K562 (cell line): ENCODE results near the gene TPGS2. TPM values are rescaled to one million over a fixed set of nuclear protein-coding genes. Genes with fewer than 3 reads are reported as not detected.

ENCODE experiments used
- ARID1B ChIP-seq: fragments of 450-650 bp; IDR thresholded peaks from 2 replicates; pipeline ENCODE4 v1.6.1; 2016; ENCODE audit warnings: antibody characterized with exemption, mild to moderate bottlenecking, inconsistent platforms
- GTF2F1 ChIP-seq: IDR thresholded peaks from 2 replicates; pipeline ENCODE4 v1.6.1; 2011; ENCODE audit warnings: low read depth, low read length, improper control_type of control experiment
- KLF1 ChIP-seq: fragments of 450-650 bp; IDR thresholded peaks from 2 replicates; pipeline ENCODE4 v1.6.1; 2016; ENCODE audit warnings: missing genetic modification characterization, missing compliant biosample characterization
- RCOR1 ChIP-seq, 2 experiments: IDR thresholded peaks; 2 replicates each; pipeline ENCODE4 v1.6.1; 2012; ENCODE audit warnings: low read depth in 2 of 2, low read length in 2 of 2, borderline replicate concordance in 1 of 2, improper control_type of control experiment in 1 of 2
- ZNF347 ChIP-seq: fragments of 450-650 bp; formaldehyde crosslinking; IDR thresholded peaks from 2 replicates; pipeline ENCODE4 v1.4.0; 2020; ENCODE audit warnings: low read depth, mild to moderate bottlenecking, moderate library complexity
- polyA plus RNA-seq, 8 experiments: library from polyadenylated mRNA; depleted of rRNA in 4 of 8; stranded (reverse) in 5 of 8; unstranded in 3 of 8; fragments of >200 nt; fragmentation: Nextera tagmentation in 2 of 8; fragmentation: Illumina TruSeq in 1 of 8; extraction: Ambion mirVana in 2 of 8; extraction: Trizol in 1 of 8; gene quantifications; 2 replicates each; pipeline versions ENCODE4 v1.2.1 to v1.2.3, GENCODE V29; 2011 to 2014; ENCODE audit warnings: inconsistent platforms in 1 of 8, missing spikeins in 1 of 8
- total RNA-seq, 7 experiments: library from RNA; depleted of rRNA in 6 of 7; stranded (reverse); fragments of >200 nt in 6 of 7; fragmentation: Illumina TruSeq in 2 of 7; extraction: Trizol in 2 of 7; gene quantifications; 2 replicates each; pipeline versions ENCODE4 v1.2.1 to v1.2.3, GENCODE V29; 2011 to 2021; ENCODE audit warnings: low replicate concordance in 1 of 7
- TF ChIP-seq, protein P1 (sequence below): fragments of 250-450 bp; sonication (Bioruptor Pico); IDR thresholded peaks from 2 replicates; pipeline ENCODE4 v1.4.0; 2020; ENCODE audit warnings: mild to moderate bottlenecking
- TF ChIP-seq, protein P2 (sequence below): fragments of 250-450 bp; sonication (Bioruptor Pico); IDR thresholded peaks from 2 replicates; pipeline ENCODE4 v1.5.0; 2021; ENCODE audit warnings: mild to moderate bottlenecking, moderate library complexity
- TF ChIP-seq, protein P3 (sequence below): fragments of 450-650 bp; formaldehyde crosslinking; IDR thresholded peaks from 2 replicates; pipeline ENCODE4 v1.4.0; 2020; ENCODE audit warnings: mild to moderate bottlenecking, moderate library complexity
- TF ChIP-seq, protein P4 (sequence below), 2 experiments: fragments of 450-650 bp; formaldehyde crosslinking in 1 of 2; IDR thresholded peaks; 2 replicates each; pipeline versions ENCODE4 v1.4.0 to v1.6.1; 2014 to 2020; ENCODE audit warnings: mild to moderate bottlenecking in 2 of 2, borderline replicate concordance in 1 of 2, low read depth in 1 of 2
- TF ChIP-seq, protein P5 (sequence below): fragments of 250-450 bp; sonication (Bioruptor Pico); IDR thresholded peaks from 2 replicates; pipeline ENCODE4 v1.8.0; 2021; ENCODE audit warnings: borderline replicate concordance, mild to moderate bottlenecking, moderate library complexity; ENCODE audit not compliant: poor library complexity, severe bottlenecking

TPGS2 gene
- total and polyA plus RNA-seq, 9 of the 15 experiments (the other 6 are each of a cell fraction or from before 2014, with no cell fraction given): 94.2 to 449 (median 134) TPM

DNA sequence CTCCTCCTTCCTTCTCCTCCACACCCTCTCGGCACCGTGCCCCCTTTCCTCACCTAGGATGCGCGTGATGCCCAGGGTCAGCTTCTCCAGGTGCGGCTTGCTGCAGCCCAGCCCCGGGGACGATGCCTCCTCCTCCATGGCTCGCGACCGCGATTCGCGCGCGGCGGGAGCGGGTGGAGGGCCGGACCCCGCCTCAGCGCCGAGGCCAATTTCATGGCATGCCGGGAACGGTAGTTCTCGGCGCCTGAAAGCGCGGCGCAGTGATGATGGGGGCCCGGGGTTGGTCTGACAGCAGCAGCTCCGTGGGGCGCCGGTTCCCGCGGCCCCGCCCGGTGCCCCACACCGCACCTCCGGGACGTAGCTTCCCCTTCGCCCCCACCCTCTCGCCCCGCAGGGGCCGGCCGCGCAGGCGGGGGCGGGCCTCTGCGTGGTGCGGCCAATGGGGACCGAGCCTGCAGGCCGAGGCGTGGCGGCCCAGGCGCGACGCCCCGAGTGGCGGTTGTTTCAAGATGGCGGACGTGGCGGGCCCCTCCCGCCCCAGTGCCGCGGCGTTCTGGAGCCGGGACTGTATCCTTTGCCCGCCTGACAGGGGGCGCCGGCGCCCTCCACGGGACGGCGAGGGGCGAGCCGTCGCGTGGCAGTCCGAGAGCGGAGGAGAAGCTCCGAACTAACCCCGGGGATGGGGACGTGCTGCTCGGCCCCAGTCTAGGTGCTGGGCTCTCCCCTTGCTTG is at the start of gene TPGS2, which contains the start of gene KIAA1328 (continued):
- TF ChIP-seq, protein P1, sequence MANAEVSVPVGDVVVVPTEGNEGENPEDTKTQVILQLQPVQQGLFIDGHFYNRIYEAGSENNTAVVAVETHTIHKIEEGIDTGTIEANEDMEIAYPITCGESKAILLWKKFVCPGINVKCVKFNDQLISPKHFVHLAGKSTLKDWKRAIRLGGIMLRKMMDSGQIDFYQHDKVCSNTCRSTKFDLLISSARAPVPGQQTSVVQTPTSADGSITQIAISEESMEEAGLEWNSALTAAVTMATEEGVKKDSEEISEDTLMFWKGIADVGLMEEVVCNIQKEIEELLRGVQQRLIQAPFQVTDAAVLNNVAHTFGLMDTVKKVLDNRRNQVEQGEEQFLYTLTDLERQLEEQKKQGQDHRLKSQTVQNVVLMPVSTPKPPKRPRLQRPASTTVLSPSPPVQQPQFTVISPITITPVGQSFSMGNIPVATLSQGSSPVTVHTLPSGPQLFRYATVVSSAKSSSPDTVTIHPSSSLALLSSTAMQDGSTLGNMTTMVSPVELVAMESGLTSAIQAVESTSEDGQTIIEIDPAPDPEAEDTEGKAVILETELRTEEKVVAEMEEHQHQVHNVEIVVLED (CRISPR knock-in tag): no peak; the same call in 1 of the 2 replicates
- TF ChIP-seq, protein P2, sequence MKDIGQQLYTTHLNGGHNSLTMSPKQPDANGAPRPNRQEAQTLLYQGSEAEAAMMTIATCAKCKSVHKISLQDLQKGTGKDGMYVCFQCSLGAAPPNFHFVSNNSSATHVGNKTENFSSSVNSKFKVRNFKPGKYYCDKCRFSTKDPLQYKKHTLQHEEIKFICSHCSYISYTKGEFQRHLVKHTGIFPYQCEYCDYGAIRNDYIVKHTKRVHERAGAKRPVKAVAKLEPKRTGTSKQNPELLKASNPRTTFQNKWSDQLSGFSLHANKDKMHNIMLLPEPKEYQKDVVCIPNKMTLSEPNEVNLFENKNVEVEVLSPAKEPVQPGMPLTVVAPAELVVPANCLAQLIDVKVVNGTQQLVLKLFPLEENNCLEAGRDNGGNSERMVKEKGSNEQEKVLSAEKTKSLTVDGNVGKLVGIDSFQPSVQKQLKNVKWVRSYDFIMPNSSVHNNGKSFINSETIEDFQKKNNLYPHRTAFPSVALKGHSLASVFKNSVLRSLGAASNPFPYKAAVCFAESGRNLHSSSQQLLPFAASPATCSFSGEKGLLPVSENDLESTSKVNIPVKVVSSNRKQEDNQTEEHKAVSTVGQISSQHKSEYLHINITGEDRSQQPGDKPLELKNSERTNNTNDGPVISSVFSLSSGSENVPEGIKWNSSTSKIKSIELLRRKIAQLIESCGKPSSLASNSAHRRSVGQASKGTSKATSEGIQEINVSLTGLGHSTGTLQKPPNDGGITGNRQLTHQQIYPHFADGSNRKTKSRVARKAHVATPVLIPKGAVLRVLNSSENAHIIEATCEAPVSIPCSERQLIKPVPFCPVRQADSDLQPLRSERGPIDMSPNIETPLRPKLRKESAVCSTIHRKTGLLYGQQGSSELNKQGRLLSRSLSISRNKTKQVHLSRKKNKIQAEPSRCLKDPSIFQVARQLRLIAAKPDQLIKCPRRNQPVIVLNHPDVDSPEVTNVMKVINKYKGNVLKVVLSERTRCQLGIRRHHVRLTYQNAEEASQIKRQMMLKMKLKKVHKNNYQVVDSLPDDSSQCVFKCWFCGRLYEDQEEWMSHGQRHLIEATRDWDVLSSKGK (CRISPR knock-in tag): no peak
- TF ChIP-seq ARID1B (no peak), GTF2F1 (0 out of 2 replicates have a peak, but pooled peaks have one; percentile 44), RCOR1 (IDR thresholded peaks at IDR 0.05; ENCODE audit: borderline replicate concordance in 1 of 2, low read depth in 2 of 2, low read length in 2 of 2) (peak in 1 of 2 experiments; percentile 74; a peak in 1 of 4 replicates), ZNF347 (CRISPR knock-in tag) (no peak), KLF1 (tag) (peak; percentile 18; the same call in 1 of the 2 replicates)
- TF ChIP-seq, protein P3, sequence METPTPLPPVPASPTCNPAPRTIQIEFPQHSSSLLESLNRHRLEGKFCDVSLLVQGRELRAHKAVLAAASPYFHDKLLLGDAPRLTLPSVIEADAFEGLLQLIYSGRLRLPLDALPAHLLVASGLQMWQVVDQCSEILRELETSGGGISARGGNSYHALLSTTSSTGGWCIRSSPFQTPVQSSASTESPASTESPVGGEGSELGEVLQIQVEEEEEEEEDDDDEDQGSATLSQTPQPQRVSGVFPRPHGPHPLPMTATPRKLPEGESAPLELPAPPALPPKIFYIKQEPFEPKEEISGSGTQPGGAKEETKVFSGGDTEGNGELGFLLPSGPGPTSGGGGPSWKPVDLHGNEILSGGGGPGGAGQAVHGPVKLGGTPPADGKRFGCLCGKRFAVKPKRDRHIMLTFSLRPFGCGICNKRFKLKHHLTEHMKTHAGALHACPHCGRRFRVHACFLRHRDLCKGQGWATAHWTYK (CRISPR knock-in tag): peak; percentile 52; the same call in 1 of the 2 replicates
- TF ChIP-seq, protein P4, sequence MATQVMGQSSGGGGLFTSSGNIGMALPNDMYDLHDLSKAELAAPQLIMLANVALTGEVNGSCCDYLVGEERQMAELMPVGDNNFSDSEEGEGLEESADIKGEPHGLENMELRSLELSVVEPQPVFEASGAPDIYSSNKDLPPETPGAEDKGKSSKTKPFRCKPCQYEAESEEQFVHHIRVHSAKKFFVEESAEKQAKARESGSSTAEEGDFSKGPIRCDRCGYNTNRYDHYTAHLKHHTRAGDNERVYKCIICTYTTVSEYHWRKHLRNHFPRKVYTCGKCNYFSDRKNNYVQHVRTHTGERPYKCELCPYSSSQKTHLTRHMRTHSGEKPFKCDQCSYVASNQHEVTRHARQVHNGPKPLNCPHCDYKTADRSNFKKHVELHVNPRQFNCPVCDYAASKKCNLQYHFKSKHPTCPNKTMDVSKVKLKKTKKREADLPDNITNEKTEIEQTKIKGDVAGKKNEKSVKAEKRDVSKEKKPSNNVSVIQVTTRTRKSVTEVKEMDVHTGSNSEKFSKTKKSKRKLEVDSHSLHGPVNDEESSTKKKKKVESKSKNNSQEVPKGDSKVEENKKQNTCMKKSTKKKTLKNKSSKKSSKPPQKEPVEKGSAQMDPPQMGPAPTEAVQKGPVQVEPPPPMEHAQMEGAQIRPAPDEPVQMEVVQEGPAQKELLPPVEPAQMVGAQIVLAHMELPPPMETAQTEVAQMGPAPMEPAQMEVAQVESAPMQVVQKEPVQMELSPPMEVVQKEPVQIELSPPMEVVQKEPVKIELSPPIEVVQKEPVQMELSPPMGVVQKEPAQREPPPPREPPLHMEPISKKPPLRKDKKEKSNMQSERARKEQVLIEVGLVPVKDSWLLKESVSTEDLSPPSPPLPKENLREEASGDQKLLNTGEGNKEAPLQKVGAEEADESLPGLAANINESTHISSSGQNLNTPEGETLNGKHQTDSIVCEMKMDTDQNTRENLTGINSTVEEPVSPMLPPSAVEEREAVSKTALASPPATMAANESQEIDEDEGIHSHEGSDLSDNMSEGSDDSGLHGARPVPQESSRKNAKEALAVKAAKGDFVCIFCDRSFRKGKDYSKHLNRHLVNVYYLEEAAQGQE (IDR thresholded peaks at IDR 0.05; ENCODE audit: borderline replicate concordance): peak; percentile 62; the same call in 1 of the 2 replicates
- TF ChIP-seq, protein P4 (CRISPR knock-in tag; IDR thresholded peaks at IDR 0.05; ENCODE audit: low read depth): peak; percentile 78
- TF ChIP-seq, protein P5, sequence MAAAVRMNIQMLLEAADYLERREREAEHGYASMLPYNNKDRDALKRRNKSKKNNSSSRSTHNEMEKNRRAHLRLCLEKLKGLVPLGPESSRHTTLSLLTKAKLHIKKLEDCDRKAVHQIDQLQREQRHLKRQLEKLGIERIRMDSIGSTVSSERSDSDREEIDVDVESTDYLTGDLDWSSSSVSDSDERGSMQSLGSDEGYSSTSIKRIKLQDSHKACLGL (CRISPR knock-in tag): no peak
